ENCODE data around the gene SEPTIN2. TPM values are rescaled to one million over a fixed set of nuclear protein-coding genes. Genes with fewer than 3 reads are reported as not detected.

SEPTIN2 gene
- total RNA-seq, 2 donors from 2014 or later, result 143 to 193 TPM

GRCh38 chr2:241350878-241351639 is 35.3 kb downstream of the SEPTIN2 start:
- TF ChIP-seq CTCF (IDR thresholded peaks at IDR 0.05), result no peak

GRCh38 chr2:241351640-241352031 is 35.9 kb downstream of the SEPTIN2 start:
- H3K4me1 ChIP-seq, result peaks cover 0 to 7% of the 10 kb centered on the region in 2 donors
- TF ChIP-seq CTCF (IDR thresholded peaks at IDR 0.05), result no peak
- no peaks in the 10 kb centered on the region for H3K9me3 ChIP-seq
- no peak for DNase-seq (ENCODE audit: low spot score)
- H3K36me3 ChIP-seq, result peaks cover 67% of the 10 kb centered on the region
- no peak overlapping the region for H3K4me3 ChIP-seq
- H3K27ac ChIP-seq, result no peak overlapping the region
- H3K27me3 ChIP-seq, result no peaks in the 10 kb centered on the region

More at GRCh38 chr2:241350878-241351639, 35.3 kb downstream of the SEPTIN2 start:
- H3K9me3 ChIP-seq, result no peaks in the 10 kb centered on the region
- no peak overlapping the region for H3K27ac ChIP-seq
- H3K36me3 ChIP-seq, result peaks cover 73% of the 10 kb centered on the region
- H3K4me1 ChIP-seq, result peaks cover 0 to 6% of the 10 kb centered on the region in 2 donors
- no peak for DNase-seq (ENCODE audit: low spot score)
- H3K27me3 ChIP-seq, result no peaks in the 10 kb centered on the region
- no peak overlapping the region for H3K4me3 ChIP-seq

- Histone ChIP-seq H3K9me3 (no peaks in the 10 kb centered on the region), H3K4me1 (peaks cover 0 to 13% of the 10 kb centered on the region in 2 donors), H3K36me3 (peaks cover 62% of the 10 kb centered on the region), H3K4me3 (no peak overlapping the region), H3K27me3 (no peaks in the 10 kb centered on the region), H3K27ac (no peak overlapping the region)
- no peak for DNase-seq (ENCODE audit: low spot score)
- TF ChIP-seq CTCF (IDR thresholded peaks at IDR 0.05), result no peak
Observed at GRCh38 chr2:241352227-241352626, 36.5 kb downstream of the SEPTIN2 start.

- Histone ChIP-seq H3K4me1 (peaks cover 0 to 26% of the 10 kb centered on the region in 2 donors), H3K36me3 (peaks cover 34% of the 10 kb centered on the region), H3K27me3 (no peaks in the 10 kb centered on the region), H3K9me3 (no peaks in the 10 kb centered on the region), H3K4me3 (peak overlapping the region in 1 of 2 donors; percentile 41), H3K27ac (peak overlapping the region; percentile 65 to 66)
- DNase-seq (ENCODE audit: low spot score), result peak; percentile 73
- TF ChIP-seq CTCF (IDR thresholded peaks at IDR 0.05), result no peak
Observed at GRCh38 chr2:241354668-241355658, 39.2 kb downstream of the SEPTIN2 start.

- peak; percentile 99 for DNase-seq (ENCODE audit: low spot score)
- TF ChIP-seq CTCF (IDR thresholded peaks at IDR 0.05), result no peak
- H3K4me1 ChIP-seq, result peaks cover 0 to 26% of the 10 kb centered on the region in 2 donors
- peak within 1 kb of the TSS; percentile 91 to 94 for H3K27ac ChIP-seq
- H3K4me3 ChIP-seq, result peak within 1 kb of the TSS; percentile 83 to 89
- no peaks in the 10 kb centered on the region for H3K27me3 ChIP-seq
- H3K36me3 ChIP-seq, result peaks cover 22% of the 10 kb centered on the region
- H3K9me3 ChIP-seq, result no peaks in the 10 kb centered on the region
Observed at GRCh38 chr2:241355983-241356870, 40.5 kb downstream of the SEPTIN2 start, which contains the start of gene FARP2. TSS of gene FARP2 (plus strand) at chr2:241356285. CDS start at chr2:241373108, 16,823 bp downstream.

Measured in right atrium auricular region (tissue), 2 donors.